HL-60 (cell line): ENCODE data around the gene ARHGEF16.

Source experiments
- DNase-seq, 2 experiments: peaks; one replicate each; pipeline ENCODE4 v3.0.0-alpha.2; 2010 to 2020; ENCODE audit warnings: low read depth in 1 of 2, low spot score in 1 of 2
- H3K27ac ChIP-seq: fragments of 250-450 bp; sonication (Bioruptor Pico); replicated peaks from 2 replicates; pipeline ENCODE4 v1.5.1; 2020; ENCODE audit warnings: mild to moderate bottlenecking, moderate library complexity
- H3K27me3 ChIP-seq: fragments of 250-450 bp; sonication (Bioruptor Pico); 2 replicates; pipeline ENCODE4 v1.5.1; 2021; ENCODE audit warnings: mild to moderate bottlenecking, moderate library complexity; ENCODE audit not compliant: insufficient read depth, poor library complexity, severe bottlenecking
- H3K4me3 ChIP-seq: replicated peaks from 2 replicates; pipeline ENCODE4 v1.5.1; 2011; ENCODE audit warnings: mild to moderate bottlenecking, control low read depth, low read length; ENCODE audit not compliant: insufficient read depth
- CTCF ChIP-seq: IDR thresholded peaks from one replicate; pipeline ENCODE4 v1.5.1; 2011; ENCODE audit warnings: low read length, control low read depth, inconsistent platforms; ENCODE audit not compliant: insufficient read depth
- GABPA ChIP-seq: IDR thresholded peaks from 2 replicates; pipeline ENCODE4 v1.6.1; 2012; ENCODE audit warnings: low read depth
- POLR2AphosphoS5 ChIP-seq: IDR thresholded peaks from 2 replicates; pipeline ENCODE4 v1.6.1; 2012; ENCODE audit warnings: low read depth
- REST ChIP-seq: IDR thresholded peaks from 2 replicates; pipeline ENCODE4 v1.6.1; 2012; ENCODE audit warnings: low read depth; ENCODE audit not compliant: insufficient replicate concordance
- SPI1 ChIP-seq: IDR thresholded peaks from 2 replicates; pipeline ENCODE4 v1.6.1; 2012; ENCODE audit warnings: low read depth, mild to moderate bottlenecking, borderline replicate concordance

ARHGEF16 gene

GRCh38 chr1:3433596-3434320 is 20.7 kb upstream of the ARHGEF16 start:
- TF ChIP-seq GABPA (no peak), REST (no peak), CTCF (no peak), POLR2AphosphoS5 (no peak), SPI1 (no peak)
- DNase-seq = no peak
- Histone ChIP-seq H3K27me3 (peaks cover 2% of the 10 kb centered on the region), H3K4me3 (no peak overlapping the region), H3K27ac (no peak overlapping the region)

- Histone ChIP-seq H3K27ac (no peak overlapping the region), H3K4me3 (no peak overlapping the region), H3K27me3 (peaks cover 2% of the 10 kb centered on the region)
- DNase-seq = no peak
- TF ChIP-seq REST (no peak), POLR2AphosphoS5 (no peak), CTCF (no peak), GABPA (no peak), SPI1 (no peak)
Measured at GRCh38 chr1:3434406-3435110, 19.9 kb upstream of the ARHGEF16 start.

- Histone ChIP-seq H3K27me3 (peaks cover 2% of the 10 kb centered on the region), H3K27ac (no peak overlapping the region), H3K4me3 (no peak overlapping the region)
- TF ChIP-seq GABPA (no peak), REST (no peak), POLR2AphosphoS5 (no peak), SPI1 (no peak), CTCF (no peak)
- no peak for DNase-seq
Measured at GRCh38 chr1:3435666-3436065, 18.8 kb upstream of the ARHGEF16 start.
